Measurements from ENCODE around the gene SYT7.

The SYT7 gene

DNA sequence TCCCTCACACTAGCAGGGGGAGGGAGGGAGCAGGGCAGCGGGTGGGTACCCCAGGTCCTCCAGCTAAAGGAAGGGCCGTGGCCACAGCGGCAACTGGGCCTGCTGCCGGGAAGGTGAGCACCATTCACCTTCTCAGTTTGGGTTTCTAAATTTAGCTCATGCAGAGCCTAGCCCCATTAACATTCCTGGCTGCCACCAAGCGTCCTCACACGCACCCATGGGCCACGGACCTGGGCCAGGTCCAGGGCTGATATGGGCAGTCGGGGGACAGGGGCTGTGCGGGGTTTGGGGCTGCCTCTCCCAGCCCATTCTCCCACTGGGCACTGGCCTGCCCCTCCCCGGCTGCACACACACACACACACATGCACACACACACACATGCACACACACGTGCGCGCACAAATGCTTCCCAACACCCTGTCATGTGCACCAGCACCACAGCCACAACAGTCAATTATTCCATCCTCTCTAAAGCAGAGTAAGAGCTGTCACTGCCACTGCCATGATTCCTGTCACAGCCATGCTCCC, 28.7 kb downstream of the SYT7 start:
- no peak for DNase-seq

GRCh38 chr11:61551634-61552033, 29.2 kb downstream of the SYT7 start:
- DNase-seq = no peak

GRCh38 chr11:61550665-61551227, 30.1 kb downstream of the SYT7 start:
- DNase-seq = no peak

DNA sequence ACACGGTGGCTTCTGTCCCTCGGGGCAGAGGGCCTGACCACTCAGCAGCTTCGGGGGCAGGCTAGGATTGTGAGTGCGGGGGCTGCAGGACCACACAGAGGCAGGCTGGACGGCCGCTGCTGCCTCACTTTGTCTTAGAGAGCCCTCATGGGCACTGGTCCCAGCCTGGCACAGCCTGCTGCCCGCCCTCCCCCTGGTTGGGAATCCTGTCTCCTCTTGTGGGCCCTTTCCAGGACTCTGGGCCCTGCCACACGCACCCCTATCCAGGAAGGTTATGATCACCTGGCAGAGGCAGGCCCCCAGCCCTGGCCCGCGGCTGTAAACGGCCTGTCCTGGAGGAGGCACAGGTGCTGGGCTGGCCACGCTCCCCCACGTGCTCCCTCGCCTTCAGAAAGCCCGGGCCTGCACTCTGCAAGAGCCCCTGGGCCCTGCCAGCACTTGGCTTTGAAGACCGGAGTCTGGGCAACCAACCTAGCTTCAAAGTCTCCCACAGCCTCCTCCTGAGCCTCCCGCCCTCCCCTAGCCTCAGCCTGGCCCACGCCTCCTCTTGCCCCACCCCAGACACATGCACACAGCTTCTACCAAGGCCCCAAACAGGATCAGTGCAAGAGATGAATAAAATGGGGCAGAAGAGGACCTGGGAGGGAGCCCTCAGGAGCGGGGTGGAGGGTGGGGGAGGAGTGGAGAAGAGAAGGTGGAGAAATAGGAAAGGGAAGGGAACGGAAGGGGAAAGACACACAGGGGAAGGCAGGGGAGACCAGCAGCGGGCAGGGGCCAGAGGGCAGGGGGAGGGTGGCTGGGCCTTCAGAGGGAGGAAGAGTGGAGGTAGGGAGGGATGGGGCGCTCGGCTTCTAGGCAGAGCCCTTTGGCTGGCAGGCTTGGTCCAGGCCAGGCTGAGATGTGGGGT, 31.0 kb downstream of the SYT7 start:
- DNase-seq = no peak

- DNase-seq = no peak
These were observed 31.7 kb downstream of the SYT7 start for GRCh38 chr11:61549177-61549576.

DNA sequence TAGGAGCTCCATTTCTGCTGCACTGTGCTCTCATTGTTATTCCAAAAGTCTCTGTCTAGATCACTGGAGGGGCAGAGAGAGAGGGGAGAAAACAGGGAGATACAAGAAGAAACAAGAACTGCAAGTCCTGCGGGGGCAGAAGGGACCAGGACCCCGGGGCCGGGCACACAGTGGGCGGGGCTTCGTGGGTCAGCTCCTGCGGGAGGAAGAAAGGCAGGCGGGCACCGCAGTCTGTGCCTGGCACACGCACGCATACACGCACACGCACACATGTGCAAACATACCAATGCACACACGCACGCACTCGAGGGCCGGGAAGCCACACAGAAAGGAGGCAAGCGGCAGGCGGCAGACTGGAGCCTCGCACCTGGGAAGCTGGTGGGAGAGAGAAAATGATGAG, 33.6 kb downstream of the SYT7 start:
- DNase-seq = no peak

- no peak for DNase-seq
These were observed 34.2 kb downstream of the SYT7 start for GRCh38 chr11:61546663-61547062.

DNA sequence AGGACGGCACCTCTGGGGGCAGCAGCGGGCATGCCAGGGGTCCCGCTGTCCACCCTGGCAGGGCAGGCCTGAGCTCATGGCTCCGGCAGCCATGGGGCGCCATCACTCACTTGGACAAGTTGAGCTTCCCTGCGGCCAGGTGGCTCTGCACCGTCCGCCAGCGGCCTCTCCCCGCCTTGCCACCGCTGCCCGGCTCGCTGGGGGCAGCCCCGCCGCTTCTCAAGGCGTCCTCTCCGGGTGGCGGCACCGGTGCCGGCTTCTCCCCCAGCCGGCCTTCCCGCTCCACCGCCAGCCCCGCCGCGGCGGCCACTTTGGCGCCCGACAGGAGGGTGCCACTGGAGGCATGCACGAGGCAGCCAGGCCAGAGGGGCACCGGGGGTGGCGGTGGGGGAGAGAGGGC, 35.0 kb downstream of the SYT7 start:
- DNase-seq = no peak

GRCh38 chr11:61545341-61545740, 35.5 kb downstream of the SYT7 start:
- DNase-seq = no peak

DNA sequence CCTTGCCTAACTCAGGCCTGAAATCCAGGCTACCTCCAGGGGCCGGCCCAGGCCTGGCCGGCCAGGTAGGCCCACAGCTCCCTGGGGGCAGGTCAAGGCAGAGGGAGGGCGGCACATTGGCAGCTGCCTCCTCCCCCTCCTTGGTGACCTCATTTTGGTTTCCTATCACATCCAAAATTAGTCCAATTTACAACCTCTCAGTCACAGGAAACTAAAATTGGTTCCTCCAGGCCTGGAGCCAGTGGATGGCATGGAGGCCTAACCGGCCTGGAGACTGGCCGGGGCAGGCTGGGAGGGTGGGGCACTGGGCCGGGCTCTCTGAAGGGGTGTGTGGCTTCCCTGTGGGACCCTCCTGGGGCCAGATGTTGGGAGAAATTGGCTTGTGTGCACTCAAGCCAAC, 36.4 kb downstream of the SYT7 start:
- no peak for DNase-seq

DNA sequence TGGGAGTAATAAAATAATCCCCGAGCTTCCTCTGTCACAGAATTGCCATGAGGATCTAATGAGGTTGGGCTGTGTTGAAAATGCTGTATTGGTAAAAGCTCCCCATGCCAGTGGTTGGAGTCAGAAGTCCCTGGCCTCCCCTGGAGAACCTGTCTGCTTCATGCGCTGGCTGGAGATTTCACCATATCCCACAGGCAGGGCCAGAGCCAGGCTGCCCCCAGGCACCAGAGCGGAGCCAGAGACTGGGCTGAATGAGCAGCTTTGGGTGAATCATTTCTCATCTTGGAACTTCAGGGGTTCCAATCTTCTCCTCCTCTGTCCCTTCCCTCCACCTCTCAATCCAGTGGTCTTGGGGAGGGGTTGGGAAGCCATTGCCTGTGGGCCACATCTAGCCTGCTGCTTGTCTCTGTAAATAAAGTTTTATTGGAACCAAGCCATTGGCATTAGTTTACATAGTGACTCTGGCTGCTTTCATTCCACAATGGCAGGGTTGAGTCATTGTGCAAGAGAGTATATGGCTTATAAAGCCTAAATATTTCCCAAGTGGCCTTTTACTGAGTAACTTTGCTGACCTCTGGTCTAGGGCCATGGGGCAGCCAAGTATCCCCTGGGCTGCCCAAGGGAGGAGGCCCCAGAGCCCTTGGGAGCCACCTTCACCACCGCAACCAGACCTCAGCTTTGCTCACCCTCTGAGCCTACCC, 37.1 kb downstream of the SYT7 start:
- DNase-seq = no peak

DNA sequence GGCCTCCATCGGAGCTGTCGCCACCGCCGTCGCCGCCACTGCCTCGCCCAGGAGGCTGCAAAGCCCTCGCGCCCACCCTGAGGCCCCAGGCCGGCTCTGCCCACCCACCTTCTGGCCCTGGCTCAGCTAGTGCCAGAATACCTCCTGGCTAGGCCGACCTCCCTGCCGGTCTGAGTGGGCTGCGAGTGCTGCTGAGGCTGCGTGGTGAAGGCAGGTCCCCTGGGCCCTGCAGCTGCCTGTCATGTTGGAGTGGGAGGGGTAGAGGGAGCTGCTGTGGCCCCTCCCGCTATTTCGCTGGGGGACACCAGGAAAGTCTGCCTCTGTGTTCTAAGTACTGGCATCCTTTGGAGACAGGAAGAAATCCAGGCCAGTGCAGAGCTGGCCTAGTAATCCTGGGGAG, 38.2 kb downstream of the SYT7 start:
- DNase-seq = no peak

GRCh38 chr11:61542024-61542461, 38.8 kb downstream of the SYT7 start:
- DNase-seq = no peak

DNA sequence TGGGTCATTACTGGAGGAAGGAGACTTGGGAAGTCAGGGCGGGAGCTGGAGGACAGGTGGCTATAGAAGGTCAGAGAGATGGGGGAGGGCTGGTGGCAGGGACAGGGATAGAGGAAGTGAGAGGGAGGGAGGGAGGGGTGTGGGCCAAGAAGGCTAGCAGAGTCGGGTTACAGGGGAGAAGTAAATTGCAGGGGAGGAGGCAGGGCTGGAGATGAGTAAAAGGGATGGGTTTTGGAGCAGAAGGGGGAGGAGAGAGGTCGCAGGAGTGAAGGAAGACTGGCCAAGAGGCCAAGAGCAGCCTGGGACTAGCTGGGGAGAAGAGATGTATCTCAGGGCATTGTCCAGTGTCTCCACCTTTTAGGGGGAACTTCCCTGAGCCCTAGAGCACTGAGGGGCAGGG, 39.3 kb downstream of the SYT7 start:
- DNase-seq = no peak

DNA sequence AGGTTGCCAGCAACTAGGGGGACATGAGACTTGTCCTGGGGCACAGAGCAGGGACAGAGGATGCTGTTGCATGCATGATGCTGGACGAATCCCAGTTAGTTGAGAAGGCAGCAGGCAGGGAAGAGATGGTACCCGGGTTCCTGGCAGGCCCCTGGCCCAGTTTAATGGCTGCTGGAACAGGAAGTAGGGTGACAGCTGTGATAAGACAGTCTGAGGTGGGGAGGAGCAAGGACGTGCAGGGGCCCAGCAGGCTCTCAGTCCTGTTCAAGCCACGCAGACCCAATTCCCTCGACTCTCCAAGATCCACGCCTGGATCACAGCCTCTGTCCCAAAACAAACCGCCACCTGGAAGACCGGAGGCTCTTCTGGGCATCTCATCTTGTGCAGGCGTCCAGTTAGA, 40.3 kb downstream of the SYT7 start:
- no peak for DNase-seq

- DNase-seq = no peak
These were observed 41.0 kb downstream of the SYT7 start for GRCh38 chr11:61539831-61540357.

GRCh38 chr11:61539006-61539405, 41.9 kb downstream of the SYT7 start:
- DNase-seq = no peak

GRCh38 chr11:61538636-61538961, 42.3 kb downstream of the SYT7 start:
- DNase-seq = no peak

DNA sequence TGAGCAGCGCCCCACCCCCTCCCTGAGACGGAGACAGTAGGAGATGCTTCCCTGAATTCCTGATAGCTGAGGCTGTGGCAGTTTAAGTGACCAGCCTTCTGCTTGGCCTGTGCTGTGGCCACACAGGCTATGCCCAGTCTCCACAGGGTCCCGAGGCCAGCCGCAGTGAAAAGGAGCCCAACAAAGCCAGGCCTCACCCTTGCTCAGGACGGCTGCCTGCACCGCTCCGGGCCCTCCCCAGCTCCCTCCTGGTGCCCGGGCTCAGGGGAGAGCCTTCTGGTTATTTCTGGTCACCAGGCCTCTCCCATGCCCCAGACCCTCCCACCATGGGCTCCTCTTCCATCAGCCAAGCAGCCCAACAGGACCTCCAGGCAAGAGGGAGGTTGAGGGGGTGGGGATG, 43.5 kb downstream of the SYT7 start:
- DNase-seq = no peak

DNA sequence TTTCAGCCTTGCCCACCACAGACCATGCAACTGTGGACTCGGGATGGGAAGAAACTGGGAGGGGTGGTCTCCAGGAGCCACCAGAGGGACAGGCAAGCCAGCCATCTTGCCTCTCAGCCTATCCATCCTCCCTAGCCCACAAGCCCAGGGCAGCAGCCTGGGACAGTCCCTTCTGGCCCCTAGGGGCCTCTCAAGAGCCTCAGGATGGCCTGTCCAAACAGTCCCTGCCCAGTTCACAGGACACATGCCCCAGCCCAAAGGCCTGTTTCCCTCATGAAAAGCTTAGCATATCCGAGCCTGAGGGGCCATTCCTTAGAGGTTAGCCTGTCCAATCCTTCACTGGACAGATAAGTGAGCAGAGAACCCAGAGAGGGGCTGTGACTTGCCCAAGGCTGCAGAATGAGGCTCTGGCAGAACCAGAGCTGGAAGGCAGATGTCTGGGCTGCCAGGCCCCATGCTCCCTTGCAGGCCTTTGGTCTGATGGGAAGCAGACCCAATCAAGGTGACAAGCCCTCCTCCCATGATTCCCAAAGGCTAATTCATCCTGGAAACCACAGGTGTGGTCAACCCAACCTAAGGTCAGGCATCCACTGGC, 44.1 kb downstream of the SYT7 start:
- no peak for DNase-seq

DNA sequence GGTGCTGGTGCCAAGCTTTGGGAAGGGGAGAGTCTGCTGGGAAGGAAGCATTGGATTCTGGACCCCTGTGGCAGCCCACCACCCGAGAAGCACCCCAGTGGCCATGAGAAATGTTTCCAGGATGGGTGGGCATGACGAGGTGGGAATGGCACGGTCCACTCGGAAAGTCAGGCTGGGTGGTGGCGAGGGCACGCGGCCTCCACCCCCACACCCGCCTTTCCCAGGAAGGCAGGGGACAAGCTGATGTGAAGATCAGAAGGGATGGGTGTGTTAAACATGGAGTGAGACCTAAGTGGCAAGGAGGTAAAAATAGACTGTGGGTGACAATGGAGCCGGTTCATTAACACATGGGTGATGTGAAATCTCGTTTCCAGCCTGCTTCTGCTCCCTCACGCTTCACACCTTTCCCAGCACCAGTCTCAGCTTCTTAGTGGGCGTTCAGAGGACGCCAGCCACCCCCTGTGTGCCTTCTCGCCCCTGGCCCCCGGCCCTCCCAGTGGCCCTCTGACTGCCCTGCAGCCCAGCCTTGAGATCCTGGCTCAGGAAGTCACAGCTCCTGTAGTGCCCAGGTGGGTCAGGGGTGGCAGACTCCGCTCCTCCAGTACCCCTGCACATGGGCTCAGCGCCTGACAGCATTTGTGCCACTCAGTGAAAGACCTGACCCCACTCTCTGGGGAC, 44.7 kb downstream of the SYT7 start:
- no peak for DNase-seq
